ENCODE measurements around the gene SOCS6.

Gene SOCS6

DNA sequence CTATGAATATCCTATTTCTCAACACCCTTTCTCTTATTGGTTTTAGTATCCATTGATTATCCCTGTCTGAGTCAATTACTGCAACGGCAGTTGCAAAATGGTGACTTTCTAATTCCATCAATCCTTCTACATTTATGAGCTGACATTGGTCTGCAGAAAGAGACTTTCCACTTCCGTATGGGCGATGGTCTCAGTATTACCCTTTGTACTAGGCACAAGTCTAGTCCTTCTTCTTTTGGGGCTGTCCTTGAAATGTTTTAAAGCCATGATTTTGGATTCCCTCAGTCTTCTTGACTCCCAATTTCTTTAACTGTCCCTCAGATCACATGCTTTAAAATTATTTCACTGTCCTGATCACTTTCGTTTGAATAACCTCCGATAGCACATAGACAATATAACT is 32.7 kb upstream of the SOCS6 start:
- TF ChIP-seq, protein P1, sequence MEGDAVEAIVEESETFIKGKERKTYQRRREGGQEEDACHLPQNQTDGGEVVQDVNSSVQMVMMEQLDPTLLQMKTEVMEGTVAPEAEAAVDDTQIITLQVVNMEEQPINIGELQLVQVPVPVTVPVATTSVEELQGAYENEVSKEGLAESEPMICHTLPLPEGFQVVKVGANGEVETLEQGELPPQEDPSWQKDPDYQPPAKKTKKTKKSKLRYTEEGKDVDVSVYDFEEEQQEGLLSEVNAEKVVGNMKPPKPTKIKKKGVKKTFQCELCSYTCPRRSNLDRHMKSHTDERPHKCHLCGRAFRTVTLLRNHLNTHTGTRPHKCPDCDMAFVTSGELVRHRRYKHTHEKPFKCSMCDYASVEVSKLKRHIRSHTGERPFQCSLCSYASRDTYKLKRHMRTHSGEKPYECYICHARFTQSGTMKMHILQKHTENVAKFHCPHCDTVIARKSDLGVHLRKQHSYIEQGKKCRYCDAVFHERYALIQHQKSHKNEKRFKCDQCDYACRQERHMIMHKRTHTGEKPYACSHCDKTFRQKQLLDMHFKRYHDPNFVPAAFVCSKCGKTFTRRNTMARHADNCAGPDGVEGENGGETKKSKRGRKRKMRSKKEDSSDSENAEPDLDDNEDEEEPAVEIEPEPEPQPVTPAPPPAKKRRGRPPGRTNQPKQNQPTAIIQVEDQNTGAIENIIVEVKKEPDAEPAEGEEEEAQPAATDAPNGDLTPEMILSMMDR (IDR thresholded peaks at IDR 0.05; ENCODE audit: low read depth, low read length, missing control alignments), result no peak
- Histone ChIP-seq H3K27me3 (replicated peaks) (no peaks in the 10 kb centered on the region), H3K4me3 (ENCODE audit: low read depth, low read length) (no peak overlapping the region), H3K27ac (no peak overlapping the region), H3K36me3 (replicated peaks) (no peaks in the 10 kb centered on the region)
- in situ Hi-C loops (cut with HindIII; ENCODE audit: low pct_ligation_motif_present, low sequenced_read_pairs), result no loop called here
- no peak for DNase-seq

DNA sequence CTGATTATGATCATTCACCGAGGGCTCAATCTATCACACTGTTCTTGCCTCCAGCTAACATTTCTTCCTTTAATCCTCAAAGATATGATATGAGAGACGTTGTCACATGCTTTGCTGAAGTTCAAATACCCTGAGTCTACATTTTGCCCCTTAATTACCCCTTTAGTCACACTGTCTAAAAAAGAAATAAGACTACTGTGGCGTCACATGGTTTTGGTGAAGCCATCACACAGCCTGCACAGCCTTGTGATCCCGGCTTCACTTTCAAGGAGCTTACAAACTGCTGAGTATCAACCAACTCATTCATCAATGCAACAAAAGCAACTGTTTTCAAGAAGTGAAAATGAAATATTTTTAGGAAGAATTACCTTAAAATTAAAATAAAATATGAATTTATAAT is 31.9 kb upstream of the SOCS6 start:
- TF ChIP-seq, protein P1 (IDR thresholded peaks at IDR 0.05; ENCODE audit: low read depth, low read length, missing control alignments), result no peak
- DNase-seq, result no peak

DNA sequence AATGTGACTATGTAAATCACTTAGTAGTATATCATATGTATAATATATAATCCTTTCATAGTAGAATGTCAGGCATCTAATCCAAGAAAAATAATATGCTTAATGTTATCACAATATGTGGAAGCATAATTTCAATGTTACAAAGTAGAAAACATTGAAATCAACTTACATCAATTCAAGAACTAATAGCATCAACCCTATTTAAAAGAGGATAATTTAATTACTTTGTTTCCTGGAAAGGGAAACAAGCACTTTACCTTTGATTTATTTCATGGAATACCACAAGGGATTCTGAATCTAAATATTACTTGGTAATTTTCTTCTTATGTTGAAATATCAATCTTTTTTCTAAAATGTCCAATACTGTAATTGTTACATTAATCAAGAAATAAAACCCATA is 30.6 kb upstream of the SOCS6 start:
- H3K27me3 ChIP-seq (replicated peaks), result no peaks in the 10 kb centered on the region
- no peak overlapping the region for H3K27ac ChIP-seq
- TF ChIP-seq, protein P1 (IDR thresholded peaks at IDR 0.05; ENCODE audit: low read depth, low read length, missing control alignments), result no peak
- DNase-seq, result no peak
- H3K36me3 ChIP-seq (replicated peaks), result no peaks in the 10 kb centered on the region
- in situ Hi-C loops (cut with HindIII; ENCODE audit: low pct_ligation_motif_present, low sequenced_read_pairs), result no loop called here
- H3K4me3 ChIP-seq (ENCODE audit: low read depth, low read length), result no peak overlapping the region

More for the DNA sequence above, 31.9 kb upstream of the SOCS6 start:
- in situ Hi-C loops (cut with HindIII; ENCODE audit: low pct_ligation_motif_present, low sequenced_read_pairs), result no loop called here
- Histone ChIP-seq H3K4me3 (ENCODE audit: low read depth, low read length) (no peak overlapping the region), H3K36me3 (replicated peaks) (no peaks in the 10 kb centered on the region), H3K27me3 (replicated peaks) (no peaks in the 10 kb centered on the region), H3K27ac (no peak overlapping the region)

DNA sequence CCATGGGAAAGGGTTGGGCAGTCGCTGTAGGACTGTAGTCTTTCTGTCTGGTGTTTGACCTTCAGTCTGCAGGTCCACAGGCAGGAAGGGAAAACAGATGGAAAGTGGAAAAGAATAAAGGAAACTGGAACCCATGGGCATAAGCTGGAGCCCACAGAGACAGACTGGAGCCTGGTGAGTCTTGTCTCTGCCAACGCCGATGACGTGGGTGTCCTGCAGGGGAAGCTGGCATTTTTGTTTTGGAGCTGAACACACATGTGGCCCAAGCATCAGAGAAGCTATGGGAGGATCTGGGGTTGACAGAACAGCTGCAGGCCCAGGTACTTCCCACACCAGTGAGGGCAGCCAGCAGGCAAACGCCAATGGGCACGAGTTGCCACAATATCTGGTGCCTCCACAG is 28.2 kb upstream of the SOCS6 start:
- Histone ChIP-seq H3K27ac (no peak overlapping the region), H3K27me3 (replicated peaks) (no peaks in the 10 kb centered on the region), H3K36me3 (replicated peaks) (no peaks in the 10 kb centered on the region), H3K4me3 (ENCODE audit: low read depth, low read length) (no peak overlapping the region)
- TF ChIP-seq, protein P1 (IDR thresholded peaks at IDR 0.05; ENCODE audit: low read depth, low read length, missing control alignments), result no peak
- DNase-seq, result no peak
- in situ Hi-C loops (cut with HindIII; ENCODE audit: low pct_ligation_motif_present, low sequenced_read_pairs), result no loop called here

DNA sequence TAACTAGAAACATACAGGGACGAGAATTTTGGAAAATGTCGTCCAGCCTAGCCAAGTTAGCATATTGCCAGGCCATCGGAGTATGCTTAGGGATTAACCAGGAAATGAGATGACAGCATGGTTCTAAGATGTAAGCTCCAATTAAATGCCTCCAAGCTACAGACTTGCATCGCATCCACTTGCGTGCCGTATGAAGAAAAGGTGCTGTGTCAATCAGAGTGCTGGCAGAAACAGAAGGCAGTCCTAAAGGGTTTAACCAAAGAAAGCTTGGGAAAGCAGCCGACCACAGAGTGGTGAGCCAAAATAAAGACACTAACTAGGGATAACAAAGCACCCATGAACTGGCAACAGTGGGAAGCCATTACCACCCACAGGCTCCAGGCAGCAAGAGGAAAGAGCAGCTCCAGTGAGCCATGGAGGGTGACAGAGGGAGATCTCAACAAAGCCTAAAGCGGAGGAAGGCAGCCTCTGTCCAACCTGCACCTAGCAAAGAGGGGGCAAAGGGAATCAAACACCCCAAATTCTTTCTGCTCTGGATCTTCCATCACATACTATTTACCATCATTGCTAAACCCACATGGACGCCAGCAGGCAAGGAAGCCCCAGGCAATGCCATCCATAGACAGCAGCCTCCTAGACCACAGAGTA is 27.6 kb upstream of the SOCS6 start:
- in situ Hi-C loops (cut with HindIII; ENCODE audit: low pct_ligation_motif_present, low sequenced_read_pairs), result no loop called here
- H3K27me3 ChIP-seq (replicated peaks), result no peaks in the 10 kb centered on the region
- no peak overlapping the region for H3K27ac ChIP-seq
- H3K36me3 ChIP-seq (replicated peaks), result no peaks in the 10 kb centered on the region
- no peak for DNase-seq
- H3K4me3 ChIP-seq (ENCODE audit: low read depth, low read length), result no peak overlapping the region
- TF ChIP-seq, protein P1 (IDR thresholded peaks at IDR 0.05; ENCODE audit: low read depth, low read length, missing control alignments), result no peak

DNA sequence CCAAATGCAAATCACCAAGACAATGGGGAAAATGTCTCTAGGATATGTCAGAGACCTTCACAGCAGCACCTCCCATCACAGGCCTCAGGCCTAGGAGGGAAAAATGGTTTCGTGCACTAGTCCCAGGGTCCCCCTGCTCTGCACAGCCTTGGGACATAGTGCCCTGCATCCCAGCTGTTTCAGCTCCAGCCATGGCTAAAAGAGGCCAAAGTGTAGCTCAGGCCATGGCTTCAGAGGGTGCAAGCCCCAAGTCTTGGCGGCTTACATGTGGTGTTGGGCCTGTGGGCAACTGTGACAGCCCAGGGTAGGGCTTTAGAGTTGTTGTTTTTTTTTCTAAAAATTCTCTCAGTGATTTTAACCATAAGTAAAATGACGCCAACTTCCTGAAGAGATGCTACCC is 25.5 kb upstream of the SOCS6 start:
- in situ Hi-C loops (cut with HindIII; ENCODE audit: low pct_ligation_motif_present, low sequenced_read_pairs), result no loop called here
- Histone ChIP-seq H3K27ac (no peak overlapping the region), H3K4me3 (ENCODE audit: low read depth, low read length) (no peak overlapping the region), H3K36me3 (replicated peaks) (no peaks in the 10 kb centered on the region), H3K27me3 (replicated peaks) (no peaks in the 10 kb centered on the region)
- no peak for DNase-seq
- TF ChIP-seq, protein P1 (IDR thresholded peaks at IDR 0.05; ENCODE audit: low read depth, low read length, missing control alignments), result no peak
